HG03280 (cell line): ENCODE results near the gene SRSF1.

Experiments
- ATAC-seq: cut with Tn5 transposase; IDR thresholded peaks from one replicate; pipeline ENCODE4 v1.9.1; 2021; ENCODE audit warnings: mild to moderate bottlenecking, moderate library complexity; ENCODE audit not compliant: unreplicated experiment

SRSF1 gene

GRCh38 chr17:58019521-58019920, 12.5 kb upstream of the SRSF1 start:
- no peak for ATAC-seq

- no peak for ATAC-seq
These were observed 12.0 kb upstream of the SRSF1 start for GRCh38 chr17:58019039-58019438.

GRCh38 chr17:58010067-58010799, 3.2 kb upstream of the SRSF1 start:
- no peak for ATAC-seq

GRCh38 chr17:58007781-58008706, 998 bp upstream of the SRSF1 start:
- peak; percentile 24 for ATAC-seq

- ATAC-seq, result no peak
These were observed 504 bp downstream of the SRSF1 start for GRCh38 chr17:58006560-58006923.

- ATAC-seq, result no peak
These were observed 1.1 kb downstream of the SRSF1 start for GRCh38 chr17:58005728-58006559.

- no peak for ATAC-seq
These were observed 1.9 kb downstream of the SRSF1 start for GRCh38 chr17:58005031-58005727.

- ATAC-seq, result no peak
These were observed 3.0 kb downstream of the SRSF1 start for GRCh38 chr17:58004060-58004459.

- ATAC-seq, result no peak
These were observed 4.1 kb downstream of the SRSF1 start for GRCh38 chr17:58002973-58003372.

- no peak for ATAC-seq
These were observed 4.7 kb downstream of the SRSF1 start for GRCh38 chr17:58002154-58002948.

GRCh38 chr17:58001461-58002124, 5.5 kb downstream of the SRSF1 start:
- ATAC-seq, result no peak

- peak; percentile 45 for ATAC-seq
These were observed 7.5 kb downstream of the SRSF1 start for GRCh38 chr17:57999496-58000017.

- ATAC-seq, result no peak
These were observed 8.0 kb downstream of the SRSF1 start for GRCh38 chr17:57999010-57999495.

- no peak for ATAC-seq
These were observed 9.8 kb downstream of the SRSF1 start for GRCh38 chr17:57997085-57997809.

GRCh38 chr17:57995076-57995956, 11.7 kb downstream of the SRSF1 start:
- ATAC-seq, result peak; percentile 74

- no peak for ATAC-seq
These were observed 12.6 kb downstream of the SRSF1 start for GRCh38 chr17:57994436-57994835.
